Nephron progenitor cell (in vitro differentiated cells): Measurements from ENCODE around the gene TIMM17A.
A peak's percentile ranks its signal among the peaks of the same experiment; 100 is the strongest.

ENCODE experiments used
- DNase-seq: peaks from one replicate; pipeline ENCODE4 v3.0.0; 2021
- H3K27ac Mint-ChIP-seq: 2 replicates; pipeline ENCODE4 v1.8.0; 2021; ENCODE audit warnings: mild to moderate bottlenecking, moderate library complexity, mixed read lengths
- H3K27me3 Mint-ChIP-seq: 2 replicates; pipeline ENCODE4 v1.8.0; 2021; ENCODE audit warnings: mild to moderate bottlenecking, low read depth, mixed read lengths; ENCODE audit not compliant: poor library complexity
- H3K36me3 Mint-ChIP-seq: 2 replicates; pipeline ENCODE4 v1.8.0; 2021; ENCODE audit warnings: low read depth, mixed read lengths
- H3K4me1 Mint-ChIP-seq: 2 replicates; pipeline ENCODE4 v1.8.0; 2021; ENCODE audit warnings: mixed read lengths
- H3K4me3 Mint-ChIP-seq: 2 replicates; pipeline ENCODE4 v1.8.0; 2021; ENCODE audit warnings: mild to moderate bottlenecking, moderate library complexity, mixed read lengths
- H3K9me3 Mint-ChIP-seq: 2 replicates; pipeline ENCODE4 v1.8.0; 2021; ENCODE audit warnings: mild to moderate bottlenecking, moderate library complexity, mixed read lengths
- CTCF ChIP-seq: fragments of 200-600 bp; sonication (generic); IDR thresholded peaks from 2 replicates; pipeline ENCODE4 v1.5.0; 2021; ENCODE audit warnings: antibody characterized with exemption

The TIMM17A gene

GRCh38 chr1:202007304-202007703 lies 52.0 kb downstream of the TIMM17A start:
- no peak overlapping the region for H3K4me3 Mint-ChIP-seq
- H3K36me3 Mint-ChIP-seq: peaks cover 47% of the 10 kb centered on the region
- no peak overlapping the region for H3K27ac Mint-ChIP-seq
- DNase-seq: no peak
- no peaks in the 10 kb centered on the region for H3K9me3 Mint-ChIP-seq
- no peak for TF ChIP-seq CTCF
- H3K27me3 Mint-ChIP-seq: peaks cover 7% of the 10 kb centered on the region
- H3K4me1 Mint-ChIP-seq: peaks cover 33% of the 10 kb centered on the region

DNA sequence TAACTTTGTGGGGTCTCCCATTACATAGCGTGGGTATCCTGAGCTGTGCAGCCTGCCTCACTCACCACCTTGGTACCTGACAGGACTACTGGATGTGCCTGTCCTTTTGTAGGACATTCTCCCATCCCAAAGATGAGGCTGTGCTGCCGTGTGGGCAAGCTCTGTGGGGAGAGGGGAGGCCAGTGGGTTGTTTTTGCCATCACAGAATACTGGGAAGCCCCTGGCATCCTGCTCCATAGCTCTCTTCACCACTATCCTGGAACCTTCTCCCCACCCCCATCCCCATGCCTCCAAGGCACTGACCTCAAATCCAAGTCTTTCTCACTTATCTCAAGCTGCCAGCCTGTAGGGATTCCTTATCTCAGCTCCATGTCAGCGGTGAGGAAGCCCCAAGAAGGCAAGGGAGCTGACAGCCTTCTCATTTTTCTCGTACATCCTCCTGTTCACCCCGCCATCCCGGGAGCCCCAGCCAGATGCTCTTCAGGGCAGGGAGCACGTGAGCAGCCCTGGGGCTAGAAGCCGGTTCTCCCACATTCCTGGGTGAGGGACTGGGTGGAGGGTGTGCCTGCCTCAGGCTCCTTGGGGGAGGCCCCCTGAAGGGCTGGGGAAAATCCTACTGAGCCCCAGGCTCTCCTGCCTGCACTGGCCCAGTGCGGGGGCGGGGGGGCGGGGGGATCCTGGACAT lies 52.6 kb downstream of the TIMM17A start:
- peaks cover 40% of the 10 kb centered on the region for H3K36me3 Mint-ChIP-seq
- H3K9me3 Mint-ChIP-seq: no peaks in the 10 kb centered on the region
- H3K4me3 Mint-ChIP-seq: no peak overlapping the region
- no peak overlapping the region for H3K27ac Mint-ChIP-seq
- peaks cover 40% of the 10 kb centered on the region for H3K4me1 Mint-ChIP-seq
- peaks cover 7% of the 10 kb centered on the region for H3K27me3 Mint-ChIP-seq
- DNase-seq: no peak
- no peak for TF ChIP-seq CTCF

DNA sequence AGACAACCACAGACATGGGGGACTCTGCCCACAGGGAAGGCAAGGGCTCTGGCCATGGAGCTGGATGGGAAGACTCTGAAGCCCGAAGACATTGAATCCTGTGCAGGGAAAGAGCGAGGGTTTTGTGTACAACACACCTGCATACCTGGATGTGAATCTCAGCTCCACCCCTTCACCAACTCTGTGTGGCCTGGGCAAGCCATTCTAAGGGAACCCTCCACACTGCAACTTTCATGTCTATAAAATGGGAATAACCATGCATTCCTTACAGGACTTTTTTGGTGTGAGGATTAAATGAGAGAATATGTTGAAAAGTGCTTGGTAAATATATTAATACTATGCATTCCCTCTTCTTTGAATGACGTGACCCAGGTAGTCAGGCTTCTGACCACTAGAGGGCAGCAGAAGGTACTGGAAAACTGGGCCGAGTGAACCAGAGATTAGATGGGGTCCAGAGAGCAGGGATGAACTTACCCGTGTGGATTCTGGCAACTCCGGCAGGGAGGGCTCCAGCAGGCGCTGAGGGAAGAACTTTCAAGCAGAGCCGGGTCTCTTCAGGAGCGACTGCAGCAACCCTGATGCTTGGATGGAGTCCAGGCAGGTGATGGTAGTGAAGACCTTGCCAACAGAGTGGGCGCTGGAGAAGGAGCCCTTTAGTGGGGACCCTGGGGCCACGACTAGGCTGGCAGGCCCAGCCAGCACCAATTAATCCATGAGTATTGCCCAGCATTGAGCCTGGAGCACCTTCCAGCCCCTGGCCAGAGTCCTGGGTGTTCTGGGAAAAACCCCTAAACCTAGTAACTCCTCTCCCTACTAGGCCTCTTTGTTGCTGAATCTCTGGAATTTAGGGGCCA lies 54.2 kb downstream of the TIMM17A start:
- H3K36me3 Mint-ChIP-seq: peaks cover 24% of the 10 kb centered on the region
- H3K4me1 Mint-ChIP-seq: peaks cover 40% of the 10 kb centered on the region
- H3K9me3 Mint-ChIP-seq: no peaks in the 10 kb centered on the region
- H3K27me3 Mint-ChIP-seq: peaks cover 10% of the 10 kb centered on the region
- TF ChIP-seq CTCF: peak; percentile 83
- H3K4me3 Mint-ChIP-seq: peak overlapping the region; percentile 73
- peak overlapping the region; percentile 95 for H3K27ac Mint-ChIP-seq
- peak; percentile 79 for DNase-seq

- peak within 1 kb of the TSS; percentile 82 for H3K4me3 Mint-ChIP-seq
- TF ChIP-seq CTCF: no peak
- peak; percentile 72 for DNase-seq
- no peaks in the 10 kb centered on the region for H3K9me3 Mint-ChIP-seq
- peaks cover 7% of the 10 kb centered on the region for H3K27me3 Mint-ChIP-seq
- peak within 1 kb of the TSS; percentile 95 for H3K27ac Mint-ChIP-seq
- H3K36me3 Mint-ChIP-seq: peaks cover 17% of the 10 kb centered on the region
- peaks cover 40% of the 10 kb centered on the region for H3K4me1 Mint-ChIP-seq
Measured at GRCh38 chr1:202010180-202011015, 55.1 kb downstream of the TIMM17A start, which contains the start of gene ELF3. ELF3 (plus strand) TSS chr1:202010587; CDS start chr1:202011137, 550 bp downstream.

DNA sequence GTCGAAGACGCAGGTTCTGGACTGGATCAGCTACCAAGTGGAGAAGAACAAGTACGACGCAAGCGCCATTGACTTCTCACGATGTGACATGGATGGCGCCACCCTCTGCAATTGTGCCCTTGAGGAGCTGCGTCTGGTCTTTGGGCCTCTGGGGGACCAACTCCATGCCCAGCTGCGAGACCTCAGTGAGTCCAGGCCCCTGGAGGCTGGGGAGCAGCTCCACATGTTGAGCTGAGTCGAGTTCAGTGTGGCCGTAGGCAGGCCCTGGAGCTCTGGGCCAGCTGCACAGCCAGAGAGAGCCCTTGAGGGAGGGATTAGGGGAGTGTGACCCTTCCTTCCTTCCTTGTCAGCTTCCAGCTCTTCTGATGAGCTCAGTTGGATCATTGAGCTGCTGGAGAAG lies 56.7 kb downstream of the TIMM17A start:
- Mint-ChIP-seq H3K27me3 (peaks cover 16% of the 10 kb centered on the region), H3K27ac (no peak overlapping the region), H3K36me3 (peaks cover 8% of the 10 kb centered on the region), H3K9me3 (no peaks in the 10 kb centered on the region), H3K4me3 (no peak overlapping the region), H3K4me1 (peaks cover 53% of the 10 kb centered on the region)
- TF ChIP-seq CTCF: no peak
- DNase-seq: no peak
